ENCODE results near the gene CCDC50.

Gene CCDC50, protein sequence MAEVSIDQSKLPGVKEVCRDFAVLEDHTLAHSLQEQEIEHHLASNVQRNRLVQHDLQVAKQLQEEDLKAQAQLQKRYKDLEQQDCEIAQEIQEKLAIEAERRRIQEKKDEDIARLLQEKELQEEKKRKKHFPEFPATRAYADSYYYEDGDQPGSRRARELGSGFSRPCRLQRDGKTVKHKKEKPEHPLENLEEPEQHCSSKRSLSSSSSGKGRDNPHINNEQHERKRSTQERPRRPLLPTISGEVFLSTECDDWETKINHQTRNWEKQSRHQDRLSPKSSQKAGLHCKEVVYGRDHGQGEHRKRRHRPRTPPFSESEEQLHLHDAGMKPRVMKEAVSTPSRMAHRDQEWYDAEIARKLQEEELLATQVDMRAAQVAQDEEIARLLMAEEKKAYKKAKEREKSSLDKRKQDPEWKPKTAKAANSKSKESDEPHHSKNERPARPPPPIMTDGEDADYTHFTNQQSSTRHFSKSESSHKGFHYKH

GRCh38 chr3:191328962-191329653 is at the start of gene CCDC50:
Gene CCDC50 (plus strand): TSS chr3:191329394. CDS start chr3:191329675, 281 bp downstream.
- H3K27ac ChIP-seq = peak within 1 kb of the TSS; percentile 84
- TF ChIP-seq CTCF (conservative IDR thresholded peaks at IDR 0.05) (0 out of 2 replicates have a peak, but pooled peaks have one; percentile 8), ZFX (IDR thresholded peaks at IDR 0.05) (peak; percentile 86)

DNA sequence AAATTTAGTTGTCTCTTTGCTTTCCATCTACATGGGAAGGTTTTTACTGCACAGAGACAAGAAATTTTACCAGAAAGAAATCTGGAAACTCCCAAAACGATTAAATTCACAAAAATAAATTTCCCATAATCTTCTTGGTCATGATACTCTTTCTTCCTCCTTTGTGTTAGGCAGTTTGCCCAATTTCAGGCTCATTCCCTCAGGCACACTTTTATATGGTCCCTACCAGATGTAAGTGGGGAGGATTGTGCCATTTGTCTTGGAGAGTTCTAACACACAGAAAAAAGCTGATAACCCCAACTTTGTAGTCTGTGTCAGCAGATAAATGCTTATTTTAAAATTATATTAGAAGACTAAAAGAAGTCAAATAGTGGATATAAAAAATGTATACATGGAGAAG is 49.1 kb upstream of the CCDC50 start:
- no peak for TF ChIP-seq CTCF (conservative IDR thresholded peaks at IDR 0.05)
- TF ChIP-seq ZFX (IDR thresholded peaks at IDR 0.05) = no peak

GRCh38 chr3:191280882-191281281 is 48.3 kb upstream of the CCDC50 start:
- H3K27ac ChIP-seq = no peak overlapping the region
- no peak for TF ChIP-seq CTCF (conservative IDR thresholded peaks at IDR 0.05)
- no peak for TF ChIP-seq ZFX (IDR thresholded peaks at IDR 0.05)

More for the DNA sequence above, 49.1 kb upstream of the CCDC50 start:
- no peak overlapping the region for H3K27ac ChIP-seq

DNA sequence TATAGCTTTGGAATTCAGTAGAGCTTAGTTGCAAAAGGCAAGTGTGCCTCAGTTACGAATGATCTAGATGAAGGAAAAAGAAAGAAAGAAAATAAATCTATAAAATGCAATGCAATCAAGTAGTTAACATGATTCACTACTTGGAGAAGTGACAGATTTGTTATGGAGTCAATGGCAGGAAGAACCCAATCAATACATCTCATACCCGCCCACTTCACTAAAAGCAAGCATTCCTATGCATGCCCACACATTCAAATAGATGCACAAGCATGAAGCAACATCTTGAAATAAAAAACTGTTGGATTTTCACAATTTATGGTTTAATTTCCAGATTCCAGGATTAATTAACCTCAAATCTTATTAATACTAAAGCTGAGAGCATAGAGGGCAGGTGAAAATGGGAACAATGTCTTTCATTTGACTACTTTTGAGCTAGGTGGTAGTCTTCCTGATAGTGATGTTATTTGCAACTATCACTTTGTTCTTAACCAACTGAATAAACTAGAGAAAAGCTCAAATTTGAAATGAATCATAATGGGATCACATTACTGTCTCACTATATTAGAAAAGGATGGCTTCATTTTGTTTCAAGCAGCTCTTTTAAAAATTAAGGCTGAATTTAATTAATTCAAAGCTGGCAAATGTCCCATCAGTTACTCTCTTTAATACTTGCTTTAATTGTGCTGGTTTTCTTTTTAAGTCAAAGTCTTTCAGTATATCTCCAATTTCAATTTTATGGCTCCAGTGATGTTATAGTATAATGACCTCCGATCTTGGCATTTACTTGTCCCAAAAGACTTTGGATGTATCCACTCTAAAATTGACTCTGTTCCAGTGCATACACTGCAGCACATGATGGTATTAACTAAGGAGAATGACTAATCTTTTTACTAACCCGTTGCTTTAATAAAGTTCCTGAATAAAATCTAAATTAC is 46.7 kb upstream of the CCDC50 start:
- no peak for TF ChIP-seq ZFX (IDR thresholded peaks at IDR 0.05)
- TF ChIP-seq CTCF (conservative IDR thresholded peaks at IDR 0.05) = no peak
- no peak overlapping the region for H3K27ac ChIP-seq

DNA sequence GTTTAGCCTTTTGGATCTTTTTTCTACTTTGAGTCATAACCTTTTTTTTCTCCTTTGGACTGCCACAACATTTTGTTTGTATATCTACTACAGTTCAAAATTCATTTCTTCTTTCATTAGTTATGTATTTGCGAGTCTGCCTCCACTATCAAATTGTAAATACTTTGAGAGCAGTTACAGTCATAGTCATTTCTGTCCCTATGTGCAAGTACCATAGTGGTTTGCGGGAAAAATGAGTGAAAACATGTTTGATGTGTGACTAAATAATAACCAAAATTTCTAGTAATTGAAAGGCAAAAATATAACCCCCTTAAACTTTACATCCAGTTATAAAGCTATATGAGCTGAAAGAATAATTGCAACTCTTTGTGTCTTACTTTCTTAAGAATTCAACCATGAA is 45.8 kb upstream of the CCDC50 start:
- no peak for TF ChIP-seq ZFX (IDR thresholded peaks at IDR 0.05)
- no peak for TF ChIP-seq CTCF (conservative IDR thresholded peaks at IDR 0.05)
- H3K27ac ChIP-seq = no peak overlapping the region

- TF ChIP-seq CTCF (conservative IDR thresholded peaks at IDR 0.05) (no peak), ZFX (IDR thresholded peaks at IDR 0.05) (no peak)
- no peak overlapping the region for H3K27ac ChIP-seq
These were observed 38.7 kb upstream of the CCDC50 start for GRCh38 chr3:191290311-191291025.

All from C4-2B (cell line).